ENCODE data around the gene CSMD2. TPM values are rescaled to one million over a fixed set of nuclear protein-coding genes. Genes with fewer than 3 reads are reported as not detected.

The CSMD2 gene
- total and polyA plus RNA-seq, 2 of the 4 experiments (the other 2 are of a cell fraction) = under 0.01 to 0.36 TPM

GRCh38 chr1:34127006-34128000 is 37.7 kb downstream of the CSMD2 start:
- Histone ChIP-seq H2BK120ac (ENCODE audit: low read depth, low read length) (no peak overlapping the region), H2BK5ac (ENCODE audit: low read depth, low read length, poor library complexity, severe bottlenecking) (no peak overlapping the region), H2BK20ac (ENCODE audit: low read depth, low read length) (no peak overlapping the region), H4K5ac (ENCODE audit: low read depth, low read length) (no peak overlapping the region), H3K4me3 (ENCODE audit: insufficient read depth, low read depth, low read length) (no peak overlapping the region), H3K27ac (ENCODE audit: insufficient read depth, low read length) (no peak overlapping the region), H3K9ac (ENCODE audit: low read depth, low read length) (no peak overlapping the region), H4K91ac (ENCODE audit: insufficient read depth, low read depth, low read length) (no peak overlapping the region), H2BK15ac (ENCODE audit: low read depth, low read length) (no peak overlapping the region), H3K9me3 (ENCODE audit: control insufficient read depth, insufficient read depth, low read length) (peaks cover 33% of the 10 kb centered on the region), H3K18ac (ENCODE audit: low read depth, low read length) (no peak overlapping the region), H3K27me3 (ENCODE audit: control insufficient read depth, insufficient read depth, low read length) (no peaks in the 10 kb centered on the region), H4K8ac (ENCODE audit: low read depth in 2 of 2, low read length in 2 of 2) (no peak overlapping the region), H2AK9ac (replicated peaks; ENCODE audit: low read depth, low read length, poor library complexity) (no peak overlapping the region), H3K79me1 (ENCODE audit: low read depth in 1 of 2, low read length in 2 of 2) (no peaks in the 10 kb centered on the region), H3K4me2 (ENCODE audit: low read depth, low read length) (no peak overlapping the region), H2AK5ac (ENCODE audit: low read depth, low read length) (no peak overlapping the region), H3K4me1 (ENCODE audit: control insufficient read depth, insufficient read depth, low read length) (no peaks in the 10 kb centered on the region), H3K14ac (replicated peaks; ENCODE audit: low read depth, low read length) (no peak overlapping the region), H3K56ac (ENCODE audit: extremely low read depth, insufficient read depth, low read length) (no peak overlapping the region), H3K9me1 (ENCODE audit: insufficient read depth, low read length) (no peaks in the 10 kb centered on the region), H4K20me1 (ENCODE audit: insufficient read depth, low read length) (no peaks in the 10 kb centered on the region), H3K4ac (ENCODE audit: low read depth, low read length) (no peak overlapping the region), H2AFZ (replicated peaks; ENCODE audit: low read length, poor library complexity) (no peak overlapping the region), H3K23ac (ENCODE audit: low read depth, low read length) (no peak overlapping the region), H3K36me3 (ENCODE audit: control insufficient read depth, insufficient read depth, low read length) (no peaks in the 10 kb centered on the region)
- in situ Hi-C loops (cut with MboI; ENCODE audit: low sequenced_read_pairs) = no loop called here
- BruUV-seq (replicated peaks) = no TSS peak
- dilution Hi-C loops (cut with HindIII; ENCODE audit: low sequenced_read_pairs, unreplicated experiment) = no loop called here
- ATAC-seq (ENCODE audit: low read depth) (no peak), DNase-seq (no peak)
- intact Hi-C loops (cut with micrococcal nuclease) = no loop called here
- 17% methylated on average over 1 of the region's 15 CpGs; no CpG with 5 or more reads in 1 of the 2 experiments for WGBS, 2 experiments (ENCODE audit: extremely low coverage in 2 of 2, insufficient read length in 1 of 2)
- POLR2A ChIA-PET (ENCODE audit: unreplicated experiment) = no interaction called here
- CTCF ChIA-PET = no interaction called here
- TF ChIP-seq ELK1 (IDR thresholded peaks at IDR 0.05; ENCODE audit: borderline replicate concordance, low read depth, low read length) (no peak), USF2 (IDR thresholded peaks at IDR 0.05; ENCODE audit: low read depth, low read length) (no peak), RAD21 (IDR thresholded peaks at IDR 0.05; ENCODE audit: low read length) (no peak), MAZ (IDR thresholded peaks at IDR 0.05; ENCODE audit: borderline replicate concordance, low read depth, low read length) (no peak), BHLHE40 (IDR thresholded peaks at IDR 0.05; ENCODE audit: low read depth, low read length) (no peak), MAFK (IDR thresholded peaks at IDR 0.05; ENCODE audit: low read depth, low read length) (no peak), CEBPB (IDR thresholded peaks at IDR 0.05; ENCODE audit: low read depth, low read length) (no peak), FOS (IDR thresholded peaks at IDR 0.05; ENCODE audit: low read depth, low read length) (no peak), CHD1 (IDR thresholded peaks at IDR 0.05; ENCODE audit: low read depth, low read length) (no peak), SMC3 (IDR thresholded peaks at IDR 0.05; ENCODE audit: low read depth, low read length) (no peak), RFX5 (IDR thresholded peaks at IDR 0.05; ENCODE audit: low read depth, low read length) (no peak), CTCF (conservative IDR thresholded peaks at IDR 0.05; ENCODE audit: low read depth, low read length) (no peak), POLR2A (IDR thresholded peaks at IDR 0.05; ENCODE audit: low read depth, low read length) (no peak), NFE2L2 (IDR thresholded peaks at IDR 0.05; ENCODE audit: low read depth, low read length) (no peak), MXI1 (IDR thresholded peaks at IDR 0.05; ENCODE audit: borderline replicate concordance, low read depth, low read length) (no peak)
